Measurements from ENCODE around the gene PTPRU. TPM values are rescaled to one million over a fixed set of nuclear protein-coding genes. Genes with fewer than 3 reads are reported as not detected.

PTPRU gene
- total RNA-seq, 1 experiment from 2014 or later = 40.7 TPM

DNA sequence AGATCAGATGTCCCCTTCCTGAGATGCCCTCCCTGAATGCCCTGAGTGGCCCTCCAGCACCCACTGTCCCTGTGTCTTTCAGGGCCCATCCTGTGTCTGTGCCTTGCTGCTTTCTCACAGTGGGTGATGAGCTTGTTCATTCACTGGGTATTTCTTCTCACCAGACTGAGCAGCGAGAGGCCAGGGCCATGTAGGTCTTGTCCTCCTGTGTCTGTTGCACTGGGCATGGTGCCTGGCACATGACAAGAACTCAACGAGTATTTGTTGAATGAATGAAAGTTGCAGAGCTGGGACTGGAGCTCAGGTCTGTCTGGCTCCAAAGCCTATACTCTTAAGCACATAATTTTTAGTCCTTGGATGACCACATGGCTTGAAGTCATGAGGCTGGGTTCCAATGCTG lies 93.8 kb downstream of the PTPRU start:
- H3K27ac ChIP-seq (ENCODE audit: low read depth, low read length) = no peak overlapping the region
- peaks cover 20% of the 10 kb centered on the region for H3K27me3 ChIP-seq (ENCODE audit: insufficient read depth, low read length)
- TF ChIP-seq SP1 (IDR thresholded peaks at IDR 0.05; ENCODE audit: low read depth) (no peak), CBX3 (IDR thresholded peaks at IDR 0.05; ENCODE audit: low read depth) (no peak), JUND (IDR thresholded peaks at IDR 0.05) (no peak), POLR2A (IDR thresholded peaks at IDR 0.05; ENCODE audit: borderline replicate concordance, extremely low read depth, insufficient read depth, insufficient read length) (no peak), CEBPB (IDR thresholded peaks at IDR 0.05; ENCODE audit: low read depth) (no peak), TCF7L2 (IDR thresholded peaks at IDR 0.05; ENCODE audit: borderline replicate concordance, extremely low read depth, insufficient read depth, insufficient read length) (no peak), RAD21 (IDR thresholded peaks at IDR 0.05; ENCODE audit: low read depth) (no peak), SIN3A (IDR thresholded peaks at IDR 0.05; ENCODE audit: low read depth) (no peak), EZH2 (IDR thresholded peaks at IDR 0.05) (no peak), EGR1 (IDR thresholded peaks at IDR 0.05; ENCODE audit: low read depth) (no peak), FOSL1 (IDR thresholded peaks at IDR 0.05; ENCODE audit: low read depth) (no peak), POLR2AphosphoS5 (IDR thresholded peaks at IDR 0.05; ENCODE audit: low read depth, low read length) (no peak), SRF (IDR thresholded peaks at IDR 0.05; ENCODE audit: low read depth) (no peak), EZH2phosphoT487 (IDR thresholded peaks at IDR 0.05; ENCODE audit: borderline replicate concordance) (no peak)
- TF ChIP-seq, protein P1, sequence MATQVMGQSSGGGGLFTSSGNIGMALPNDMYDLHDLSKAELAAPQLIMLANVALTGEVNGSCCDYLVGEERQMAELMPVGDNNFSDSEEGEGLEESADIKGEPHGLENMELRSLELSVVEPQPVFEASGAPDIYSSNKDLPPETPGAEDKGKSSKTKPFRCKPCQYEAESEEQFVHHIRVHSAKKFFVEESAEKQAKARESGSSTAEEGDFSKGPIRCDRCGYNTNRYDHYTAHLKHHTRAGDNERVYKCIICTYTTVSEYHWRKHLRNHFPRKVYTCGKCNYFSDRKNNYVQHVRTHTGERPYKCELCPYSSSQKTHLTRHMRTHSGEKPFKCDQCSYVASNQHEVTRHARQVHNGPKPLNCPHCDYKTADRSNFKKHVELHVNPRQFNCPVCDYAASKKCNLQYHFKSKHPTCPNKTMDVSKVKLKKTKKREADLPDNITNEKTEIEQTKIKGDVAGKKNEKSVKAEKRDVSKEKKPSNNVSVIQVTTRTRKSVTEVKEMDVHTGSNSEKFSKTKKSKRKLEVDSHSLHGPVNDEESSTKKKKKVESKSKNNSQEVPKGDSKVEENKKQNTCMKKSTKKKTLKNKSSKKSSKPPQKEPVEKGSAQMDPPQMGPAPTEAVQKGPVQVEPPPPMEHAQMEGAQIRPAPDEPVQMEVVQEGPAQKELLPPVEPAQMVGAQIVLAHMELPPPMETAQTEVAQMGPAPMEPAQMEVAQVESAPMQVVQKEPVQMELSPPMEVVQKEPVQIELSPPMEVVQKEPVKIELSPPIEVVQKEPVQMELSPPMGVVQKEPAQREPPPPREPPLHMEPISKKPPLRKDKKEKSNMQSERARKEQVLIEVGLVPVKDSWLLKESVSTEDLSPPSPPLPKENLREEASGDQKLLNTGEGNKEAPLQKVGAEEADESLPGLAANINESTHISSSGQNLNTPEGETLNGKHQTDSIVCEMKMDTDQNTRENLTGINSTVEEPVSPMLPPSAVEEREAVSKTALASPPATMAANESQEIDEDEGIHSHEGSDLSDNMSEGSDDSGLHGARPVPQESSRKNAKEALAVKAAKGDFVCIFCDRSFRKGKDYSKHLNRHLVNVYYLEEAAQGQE (IDR thresholded peaks at IDR 0.05; ENCODE audit: low read depth) = no peak
- TF ChIP-seq, protein P2, sequence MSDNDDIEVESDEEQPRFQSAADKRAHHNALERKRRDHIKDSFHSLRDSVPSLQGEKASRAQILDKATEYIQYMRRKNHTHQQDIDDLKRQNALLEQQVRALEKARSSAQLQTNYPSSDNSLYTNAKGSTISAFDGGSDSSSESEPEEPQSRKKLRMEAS (IDR thresholded peaks at IDR 0.05) = no peak
- TF ChIP-seq, protein P3, sequence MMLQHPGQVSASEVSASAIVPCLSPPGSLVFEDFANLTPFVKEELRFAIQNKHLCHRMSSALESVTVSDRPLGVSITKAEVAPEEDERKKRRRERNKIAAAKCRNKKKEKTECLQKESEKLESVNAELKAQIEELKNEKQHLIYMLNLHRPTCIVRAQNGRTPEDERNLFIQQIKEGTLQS (IDR thresholded peaks at IDR 0.05) = no peak
- TF ChIP-seq, protein P4, sequence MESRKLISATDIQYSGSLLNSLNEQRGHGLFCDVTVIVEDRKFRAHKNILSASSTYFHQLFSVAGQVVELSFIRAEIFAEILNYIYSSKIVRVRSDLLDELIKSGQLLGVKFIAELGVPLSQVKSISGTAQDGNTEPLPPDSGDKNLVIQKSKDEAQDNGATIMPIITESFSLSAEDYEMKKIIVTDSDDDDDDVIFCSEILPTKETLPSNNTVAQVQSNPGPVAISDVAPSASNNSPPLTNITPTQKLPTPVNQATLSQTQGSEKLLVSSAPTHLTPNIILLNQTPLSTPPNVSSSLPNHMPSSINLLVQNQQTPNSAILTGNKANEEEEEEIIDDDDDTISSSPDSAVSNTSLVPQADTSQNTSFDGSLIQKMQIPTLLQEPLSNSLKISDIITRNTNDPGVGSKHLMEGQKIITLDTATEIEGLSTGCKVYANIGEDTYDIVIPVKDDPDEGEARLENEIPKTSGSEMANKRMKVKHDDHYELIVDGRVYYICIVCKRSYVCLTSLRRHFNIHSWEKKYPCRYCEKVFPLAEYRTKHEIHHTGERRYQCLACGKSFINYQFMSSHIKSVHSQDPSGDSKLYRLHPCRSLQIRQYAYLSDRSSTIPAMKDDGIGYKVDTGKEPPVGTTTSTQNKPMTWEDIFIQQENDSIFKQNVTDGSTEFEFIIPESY (IDR thresholded peaks at IDR 0.05; ENCODE audit: extremely low read depth, insufficient replicate concordance, low read length) = no peak
- TF ChIP-seq, protein P5, sequence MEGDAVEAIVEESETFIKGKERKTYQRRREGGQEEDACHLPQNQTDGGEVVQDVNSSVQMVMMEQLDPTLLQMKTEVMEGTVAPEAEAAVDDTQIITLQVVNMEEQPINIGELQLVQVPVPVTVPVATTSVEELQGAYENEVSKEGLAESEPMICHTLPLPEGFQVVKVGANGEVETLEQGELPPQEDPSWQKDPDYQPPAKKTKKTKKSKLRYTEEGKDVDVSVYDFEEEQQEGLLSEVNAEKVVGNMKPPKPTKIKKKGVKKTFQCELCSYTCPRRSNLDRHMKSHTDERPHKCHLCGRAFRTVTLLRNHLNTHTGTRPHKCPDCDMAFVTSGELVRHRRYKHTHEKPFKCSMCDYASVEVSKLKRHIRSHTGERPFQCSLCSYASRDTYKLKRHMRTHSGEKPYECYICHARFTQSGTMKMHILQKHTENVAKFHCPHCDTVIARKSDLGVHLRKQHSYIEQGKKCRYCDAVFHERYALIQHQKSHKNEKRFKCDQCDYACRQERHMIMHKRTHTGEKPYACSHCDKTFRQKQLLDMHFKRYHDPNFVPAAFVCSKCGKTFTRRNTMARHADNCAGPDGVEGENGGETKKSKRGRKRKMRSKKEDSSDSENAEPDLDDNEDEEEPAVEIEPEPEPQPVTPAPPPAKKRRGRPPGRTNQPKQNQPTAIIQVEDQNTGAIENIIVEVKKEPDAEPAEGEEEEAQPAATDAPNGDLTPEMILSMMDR (IDR thresholded peaks at IDR 0.05 in 2 of 3, conservative IDR thresholded peaks at IDR 0.05 in 1 of 3; ENCODE audit: borderline replicate concordance in 1 of 3, insufficient read depth in 1 of 3, low read depth in 2 of 3, low read length in 2 of 3) = no peak
- ChIA-PET CTCF (no interaction called here), RAD21 (ENCODE audit: low non-redundant PET in 1 of 2, low total read pairs in 2 of 2, uncharacterized antibody in 2 of 2, unreplicated experiment in 2 of 2) (no interaction called here), POLR2A (no interaction called here)
- H3K9me2 ChIP-seq (ENCODE audit: insufficient read depth) = no peaks in the 10 kb centered on the region
- no peaks in the 10 kb centered on the region for H3K4me1 ChIP-seq (ENCODE audit: control insufficient read depth in 1 of 2, insufficient read depth in 2 of 2, low read length in 2 of 2)
- intact Hi-C loops (cut with micrococcal nuclease) = no loop called here
- DNase-seq (ENCODE audit: low read depth, low spot score) (no peak), ATAC-seq (no peak)
- H2AFZ ChIP-seq (ENCODE audit: low read depth, low read length, poor library complexity, severe bottlenecking) = no peak overlapping the region
- no peak overlapping the region for H3K4me2 ChIP-seq (ENCODE audit: low read length)
- no peaks in the 10 kb centered on the region for H3K9me3 ChIP-seq (ENCODE audit: control insufficient read depth in 1 of 2, insufficient read depth in 1 of 2, low read depth in 1 of 2, low read length in 2 of 2)
- no peaks in the 10 kb centered on the region for H4K20me1 ChIP-seq (ENCODE audit: insufficient read depth)
- H3K4me3 ChIP-seq (replicated peaks in 1 of 2; ENCODE audit: low read depth in 1 of 2, low read length in 2 of 2) = no peak overlapping the region
- no peaks in the 10 kb centered on the region for H3K79me2 ChIP-seq (ENCODE audit: insufficient read depth, low read length)
- H3K36me3 ChIP-seq (ENCODE audit: control insufficient read depth in 1 of 2, insufficient read depth in 2 of 2, low read length in 2 of 2) = 0 out of 4 replicates have a peak, but pooled peaks cover 2 to 3% of the 10 kb centered on the region in 2 experiments
- no TSS peak for BruUV-seq (replicated peaks)
- no peak overlapping the region for H3K9ac ChIP-seq (ENCODE audit: low read length)
